ENCODE measurements around the gene FAM53B. TPM values are rescaled to one million over a fixed set of nuclear protein-coding genes. Genes with fewer than 3 reads are reported as not detected.
A peak's percentile ranks its signal among the peaks of the same experiment; 100 is the strongest.

The FAM53B gene
- total RNA-seq, 4 donors from 2014 or later, result 60.8 to 84.8 (median 78.8) TPM

- no peak for DNase-seq (ENCODE audit: low spot score in 2 of 2)
- WGBS, 2 donors, result 84 to 86% methylated on average over 18 of the region's 18 CpGs
- H3K36me3 ChIP-seq, result peaks cover 0 to 9% (median 0%) of the 10 kb centered on the region in 3 donors
- no peak overlapping the region for H3K4me3 ChIP-seq
- H3K9me3 ChIP-seq, result no peaks in the 10 kb centered on the region
- H3K27me3 ChIP-seq, result no peaks in the 10 kb centered on the region
- peaks cover 16 to 94% (median 90%) of the 10 kb centered on the region in 4 donors for H3K4me1 ChIP-seq
- H3K27ac ChIP-seq, result peak overlapping the region; percentile 71 to 98 (median 86)
- TF ChIP-seq CTCF (IDR thresholded peaks at IDR 0.05) (no peak), EP300 (IDR thresholded peaks at IDR 0.05) (no peak), POLR2A (IDR thresholded peaks at IDR 0.05) (no peak)
Observed at GRCh38 chr10:124699471-124700292, 44.5 kb downstream of the FAM53B start.

GRCh38 chr10:124698545-124699469, 45.4 kb downstream of the FAM53B start:
- Histone ChIP-seq H3K27ac (peak overlapping the region; percentile 71 to 98 (median 86)), H3K36me3 (peaks cover 0 to 18% (median 0%) of the 10 kb centered on the region in 3 donors), H3K9me3 (no peaks in the 10 kb centered on the region), H3K4me3 (no peak overlapping the region), H3K4me1 (peaks cover 16 to 91% (median 82%) of the 10 kb centered on the region in 4 donors), H3K27me3 (no peaks in the 10 kb centered on the region)
- TF ChIP-seq POLR2A (IDR thresholded peaks at IDR 0.05) (no peak), EP300 (IDR thresholded peaks at IDR 0.05) (no peak), CTCF (IDR thresholded peaks at IDR 0.05) (no peak)
- DNase-seq (ENCODE audit: low spot score in 2 of 2), result no peak
- WGBS, 2 donors, result 89 to 92% methylated on average over 15 to 18 of the region's 18 CpGs

DNA sequence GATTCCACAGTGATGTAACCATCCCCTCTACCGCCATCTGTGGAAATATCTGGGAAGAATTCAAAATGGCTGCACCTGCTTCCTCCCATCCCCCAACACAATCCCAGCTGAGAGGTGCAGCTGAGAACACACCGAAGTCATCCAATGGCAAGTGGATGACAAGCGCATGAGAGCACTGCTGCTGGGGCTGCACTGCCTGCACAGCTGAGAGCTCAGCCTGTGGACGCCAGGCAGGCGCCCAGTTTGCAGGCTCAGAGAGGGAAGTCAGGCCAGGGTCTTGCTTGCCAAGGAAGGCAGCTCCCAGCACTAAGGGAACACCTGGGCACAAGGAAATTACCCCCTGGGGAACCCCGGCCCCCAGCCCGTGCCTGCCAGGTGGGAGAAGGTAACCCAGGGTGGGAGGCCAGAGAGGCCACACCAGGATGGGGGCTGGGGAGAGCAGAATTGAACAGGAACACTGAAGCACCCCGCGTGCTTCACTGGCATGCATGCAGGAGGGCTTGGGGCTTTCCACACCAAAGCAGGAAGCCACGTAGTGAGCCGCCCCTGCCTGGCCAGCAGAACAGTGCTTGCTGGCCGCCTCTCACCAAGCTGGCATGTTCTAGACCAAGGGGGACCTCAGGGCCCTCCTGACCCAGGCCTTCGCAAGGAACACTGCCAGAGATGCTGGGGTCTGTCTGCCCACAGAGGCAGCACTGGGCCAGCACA, 46.2 kb downstream of the FAM53B start:
- DNase-seq (ENCODE audit: low spot score in 2 of 2), result no peak
- Histone ChIP-seq H3K36me3 (peaks cover 0 to 23% (median 0%) of the 10 kb centered on the region in 3 donors), H3K4me1 (peaks cover 12 to 88% (median 74%) of the 10 kb centered on the region in 4 donors), H3K27me3 (no peaks in the 10 kb centered on the region), H3K9me3 (no peaks in the 10 kb centered on the region), H3K27ac (peak overlapping the region; percentile 25 to 98 (median 86)), H3K4me3 (no peak overlapping the region)
- WGBS, 2 donors, result 65 to 68% methylated on average over 10 to 13 of the region's 13 CpGs
- TF ChIP-seq POLR2A (IDR thresholded peaks at IDR 0.05), result no peak

- Histone ChIP-seq H3K9me3 (no peaks in the 10 kb centered on the region), H3K36me3 (peaks cover 0 to 26% (median 0%) of the 10 kb centered on the region in 3 donors), H3K27me3 (no peaks in the 10 kb centered on the region), H3K4me1 (peaks cover 7 to 88% (median 68%) of the 10 kb centered on the region in 4 donors), H3K4me3 (no peak overlapping the region), H3K27ac (peak overlapping the region in 3 of 4 donors; percentile 82 to 98 (median 91))
- DNase-seq (ENCODE audit: low spot score in 2 of 2), result no peak
- WGBS, 2 donors, result 84 to 96% methylated on average over 8 of the region's 8 CpGs
- TF ChIP-seq EP300 (IDR thresholded peaks at IDR 0.05) (no peak), POLR2A (IDR thresholded peaks at IDR 0.05) (no peak), CTCF (IDR thresholded peaks at IDR 0.05) (no peak)
Observed at GRCh38 chr10:124697443-124697836, 46.7 kb downstream of the FAM53B start.

Data from tibial nerve (tissue), 4 donors.